ENCODE results near the gene RALA.

RALA gene

GRCh38 chr7:39614299-39614698 lies 9.1 kb upstream of the RALA start:
- no peak for DNase-seq

GRCh38 chr7:39615350-39615975 lies 7.9 kb upstream of the RALA start:
- no peak for DNase-seq

- no peak for DNase-seq
These were observed 7.2 kb upstream of the RALA start for GRCh38 chr7:39616138-39616537.

- DNase-seq = no peak
These were observed 6.4 kb upstream of the RALA start for GRCh38 chr7:39617005-39617404.

- DNase-seq = no peak
These were observed 4.5 kb upstream of the RALA start for GRCh38 chr7:39618868-39619267.

- no peak for DNase-seq
These were observed 2.9 kb upstream of the RALA start for GRCh38 chr7:39620486-39620885.

- no peak for DNase-seq
These were observed 2.1 kb upstream of the RALA start for GRCh38 chr7:39621261-39621660.

- no peak for DNase-seq
These were observed 1.5 kb upstream of the RALA start for GRCh38 chr7:39621784-39622411.

- DNase-seq = no peak
These were observed 763 bp upstream of the RALA start for GRCh38 chr7:39622609-39623008.

GRCh38 chr7:39623732-39624441 lies 515 bp downstream of the RALA start:
- peak; percentile 71 for DNase-seq

GRCh38 chr7:39624442-39624807 lies 1.1 kb downstream of the RALA start:
- no peak for DNase-seq

- DNase-seq = no peak
These were observed 1.7 kb downstream of the RALA start for GRCh38 chr7:39624935-39625694.

- no peak for DNase-seq
These were observed 8.4 kb downstream of the RALA start for GRCh38 chr7:39631736-39632308.

GRCh38 chr7:39633563-39634477 lies 10.4 kb downstream of the RALA start:
- no peak for DNase-seq

GRCh38 chr7:39634478-39634805 lies 11.1 kb downstream of the RALA start:
- DNase-seq = no peak

- DNase-seq = no peak
These were observed 14.0 kb downstream of the RALA start for GRCh38 chr7:39637400-39637799.

- DNase-seq = no peak
These were observed 14.7 kb downstream of the RALA start for GRCh38 chr7:39637963-39638485.

- DNase-seq = no peak
These were observed 19.5 kb downstream of the RALA start for GRCh38 chr7:39642896-39643295.

GRCh38 chr7:39644170-39644569 lies 20.8 kb downstream of the RALA start:
- no peak for DNase-seq

GRCh38 chr7:39645482-39646407 lies 22.4 kb downstream of the RALA start:
- DNase-seq = no peak

- DNase-seq = no peak
These were observed 24.4 kb downstream of the RALA start for GRCh38 chr7:39647816-39648215.

Data from retina (tissue), 1 donor.